Measurements from ENCODE around the gene NAV2.

The NAV2 gene

DNA sequence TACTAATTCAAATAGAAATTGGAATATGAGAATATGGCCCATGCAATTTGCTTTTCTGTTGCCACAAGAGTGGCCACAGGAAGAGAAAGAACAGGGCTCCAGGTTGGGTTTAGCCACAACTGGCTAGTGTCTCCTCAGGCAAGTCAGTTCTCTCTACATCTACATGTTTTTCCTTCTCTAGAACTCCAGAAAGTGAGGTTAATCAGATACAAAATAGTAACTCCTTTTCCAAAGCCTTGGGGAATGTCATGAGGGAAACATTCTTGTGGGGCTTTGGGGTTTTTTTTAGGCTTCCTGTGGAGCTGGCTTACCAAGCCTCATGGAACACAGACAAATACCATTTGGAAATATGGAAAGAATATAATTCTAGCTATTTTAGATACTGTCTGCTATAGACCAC lies 161.6 kb downstream of the NAV2 start:
- no peak for DNase-seq (ENCODE audit: low read depth)
- TF ChIP-seq, protein P1, sequence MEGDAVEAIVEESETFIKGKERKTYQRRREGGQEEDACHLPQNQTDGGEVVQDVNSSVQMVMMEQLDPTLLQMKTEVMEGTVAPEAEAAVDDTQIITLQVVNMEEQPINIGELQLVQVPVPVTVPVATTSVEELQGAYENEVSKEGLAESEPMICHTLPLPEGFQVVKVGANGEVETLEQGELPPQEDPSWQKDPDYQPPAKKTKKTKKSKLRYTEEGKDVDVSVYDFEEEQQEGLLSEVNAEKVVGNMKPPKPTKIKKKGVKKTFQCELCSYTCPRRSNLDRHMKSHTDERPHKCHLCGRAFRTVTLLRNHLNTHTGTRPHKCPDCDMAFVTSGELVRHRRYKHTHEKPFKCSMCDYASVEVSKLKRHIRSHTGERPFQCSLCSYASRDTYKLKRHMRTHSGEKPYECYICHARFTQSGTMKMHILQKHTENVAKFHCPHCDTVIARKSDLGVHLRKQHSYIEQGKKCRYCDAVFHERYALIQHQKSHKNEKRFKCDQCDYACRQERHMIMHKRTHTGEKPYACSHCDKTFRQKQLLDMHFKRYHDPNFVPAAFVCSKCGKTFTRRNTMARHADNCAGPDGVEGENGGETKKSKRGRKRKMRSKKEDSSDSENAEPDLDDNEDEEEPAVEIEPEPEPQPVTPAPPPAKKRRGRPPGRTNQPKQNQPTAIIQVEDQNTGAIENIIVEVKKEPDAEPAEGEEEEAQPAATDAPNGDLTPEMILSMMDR (conservative IDR thresholded peaks at IDR 0.05; ENCODE audit: control insufficient read depth, insufficient read depth, low read depth, low read length), result no peak
- H3K4me3 ChIP-seq (ENCODE audit: control insufficient read depth, low read depth, low read length), result no peak overlapping the region

DNA sequence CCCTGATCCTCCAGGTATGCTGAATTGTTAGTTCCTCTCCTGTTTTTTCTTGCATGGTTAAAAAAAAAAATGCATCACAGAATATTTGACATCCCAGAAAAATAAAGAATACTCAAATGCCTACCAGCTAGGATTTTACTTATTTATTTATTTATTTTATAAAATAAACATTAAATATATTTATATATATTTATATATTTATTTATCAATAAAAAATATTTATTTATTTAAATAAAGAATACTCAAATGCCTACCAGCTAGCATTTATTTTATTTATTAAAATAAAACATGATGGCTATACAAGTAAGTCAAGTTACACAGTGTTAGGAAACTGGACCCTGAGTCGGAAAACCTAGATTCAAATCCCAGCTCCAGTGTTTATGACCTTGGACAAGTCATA lies 164.1 kb downstream of the NAV2 start:
- TF ChIP-seq, protein P1 (conservative IDR thresholded peaks at IDR 0.05; ENCODE audit: control insufficient read depth, insufficient read depth, low read depth, low read length), result no peak
- DNase-seq (ENCODE audit: low read depth), result no peak
- H3K4me3 ChIP-seq (ENCODE audit: control insufficient read depth, low read depth, low read length), result no peak overlapping the region

DNA sequence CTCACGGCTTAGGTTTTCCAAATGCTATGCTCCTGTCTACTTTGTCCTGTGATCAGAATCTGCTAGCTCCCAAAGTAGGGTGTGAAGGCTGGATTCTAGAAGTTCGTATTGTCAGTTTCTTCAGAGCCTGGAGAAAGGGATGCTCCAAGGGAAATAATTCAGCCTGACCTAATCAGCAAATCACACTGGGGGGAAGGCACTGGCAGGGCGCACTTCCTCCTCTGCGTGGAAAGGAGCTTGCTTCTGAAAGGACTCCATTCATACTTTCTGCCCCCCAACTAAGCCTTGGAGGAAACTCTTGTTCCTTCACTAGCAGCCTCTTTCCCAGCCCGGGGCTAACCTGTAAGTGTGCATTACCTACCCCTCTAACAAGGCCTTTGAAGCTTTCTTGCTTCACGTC lies 165.9 kb downstream of the NAV2 start:
- TF ChIP-seq, protein P1 (conservative IDR thresholded peaks at IDR 0.05; ENCODE audit: control insufficient read depth, insufficient read depth, low read depth, low read length), result no peak
- H3K4me3 ChIP-seq (ENCODE audit: control insufficient read depth, low read depth, low read length), result no peak overlapping the region
- no peak for DNase-seq (ENCODE audit: low read depth)

DNA sequence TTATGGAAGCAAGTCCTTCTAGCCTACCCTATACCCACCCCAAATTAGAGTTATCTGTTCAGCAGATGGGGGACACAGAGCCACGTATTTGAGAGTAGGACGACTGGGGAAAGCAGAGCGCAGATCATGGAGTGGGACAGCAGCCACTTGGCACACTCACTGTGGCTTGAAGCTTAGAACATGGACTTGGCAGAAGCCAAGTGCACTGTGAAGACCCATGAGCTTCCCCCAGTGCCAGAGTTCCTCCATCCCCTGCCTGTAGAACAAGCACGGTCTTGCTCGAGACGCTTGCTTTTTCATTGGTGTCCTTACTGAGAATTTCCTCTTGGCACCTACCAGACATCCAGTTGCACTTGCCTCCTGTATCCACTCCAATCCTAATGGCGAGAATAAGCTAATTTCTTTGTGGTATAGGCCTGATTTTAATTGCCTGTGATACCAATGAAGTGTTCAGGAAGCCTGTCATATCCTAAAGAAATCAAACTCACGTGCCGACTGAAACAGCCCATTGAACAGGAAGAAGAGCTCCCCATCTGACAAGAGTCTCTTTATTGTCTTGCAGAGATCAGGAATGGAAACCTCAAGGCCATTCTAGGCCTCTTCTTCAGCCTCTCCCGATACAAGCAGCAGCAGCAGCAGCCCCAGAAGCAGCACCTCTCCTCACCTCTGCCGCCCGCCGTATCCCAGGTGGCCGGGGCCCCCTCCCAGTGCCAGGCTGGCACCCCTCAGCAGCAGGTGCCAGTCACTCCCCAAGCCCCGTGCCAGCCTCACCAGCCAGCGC lies 166.9 kb downstream of the NAV2 start:
- no peak for DNase-seq (ENCODE audit: low read depth)
- TF ChIP-seq, protein P1 (conservative IDR thresholded peaks at IDR 0.05; ENCODE audit: control insufficient read depth, insufficient read depth, low read depth, low read length), result no peak
- no peak overlapping the region for H3K4me3 ChIP-seq (ENCODE audit: control insufficient read depth, low read depth, low read length)

DNA sequence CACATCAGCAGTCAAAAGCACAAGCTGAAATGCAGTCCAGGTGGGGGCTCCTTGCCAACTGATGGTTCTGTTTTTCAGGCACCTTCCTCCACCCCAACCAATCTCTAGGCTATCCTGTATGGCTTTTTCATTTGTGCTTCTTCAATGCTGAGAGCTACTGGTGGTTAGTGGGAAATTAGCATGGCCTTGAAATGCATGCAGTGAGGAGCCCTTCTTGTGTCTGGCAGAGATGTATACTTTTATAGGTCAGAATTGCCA lies 167.4 kb downstream of the NAV2 start:
- TF ChIP-seq, protein P1 (conservative IDR thresholded peaks at IDR 0.05; ENCODE audit: control insufficient read depth, insufficient read depth, low read depth, low read length), result no peak
- no peak for DNase-seq (ENCODE audit: low read depth)

DNA sequence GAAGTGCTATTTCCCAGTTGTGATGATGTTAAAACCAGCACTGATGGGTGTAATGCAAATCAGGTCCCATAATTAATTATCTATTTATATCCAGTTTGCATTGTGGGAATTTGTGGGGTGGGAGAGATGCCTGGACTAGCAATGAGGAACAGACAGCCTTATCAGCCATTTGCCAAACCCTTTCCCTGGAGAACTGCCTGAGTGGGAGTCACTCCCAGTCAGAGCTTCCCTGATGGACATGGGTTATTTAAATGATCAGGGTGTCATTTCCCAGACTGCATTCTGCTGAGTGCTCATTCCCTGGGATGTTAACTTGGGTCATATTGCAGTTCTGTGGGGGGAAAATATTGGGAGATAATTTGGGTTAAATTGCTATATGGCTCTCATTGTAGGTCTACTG lies 168.5 kb downstream of the NAV2 start:
- H3K4me3 ChIP-seq (ENCODE audit: control insufficient read depth, low read depth, low read length), result no peak overlapping the region
- TF ChIP-seq, protein P1 (conservative IDR thresholded peaks at IDR 0.05; ENCODE audit: control insufficient read depth, insufficient read depth, low read depth, low read length), result no peak
- no peak for DNase-seq (ENCODE audit: low read depth)

More for the DNA sequence above, 167.4 kb downstream of the NAV2 start:
- no peak overlapping the region for H3K4me3 ChIP-seq (ENCODE audit: control insufficient read depth, low read depth, low read length)

DNA sequence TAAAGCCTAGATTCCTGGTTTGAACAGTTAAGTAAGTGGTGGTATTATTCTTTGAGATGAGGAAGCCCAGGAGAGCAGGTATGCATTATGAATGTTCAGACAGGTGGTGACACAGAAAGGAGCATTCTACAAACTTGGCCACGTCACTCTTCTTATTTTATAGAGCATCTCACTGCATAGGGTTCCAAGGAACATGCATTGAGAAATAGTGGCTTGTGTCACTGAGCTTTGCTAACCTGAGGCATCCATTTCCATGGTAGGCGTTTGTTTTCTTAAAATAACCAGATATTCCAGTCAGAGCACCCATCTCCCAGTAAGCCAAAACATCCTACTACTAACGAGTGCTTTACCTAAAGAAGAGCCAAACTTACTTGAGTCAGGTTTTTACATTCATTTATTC lies 169.7 kb downstream of the NAV2 start:
- no peak for DNase-seq (ENCODE audit: low read depth)
- TF ChIP-seq, protein P1 (conservative IDR thresholded peaks at IDR 0.05; ENCODE audit: control insufficient read depth, insufficient read depth, low read depth, low read length), result no peak
- H3K4me3 ChIP-seq (ENCODE audit: control insufficient read depth, low read depth, low read length), result no peak overlapping the region
